ENCODE data around the gene SGCD. TPM values are rescaled to one million over a fixed set of nuclear protein-coding genes. Genes with fewer than 3 reads are reported as not detected.

SGCD gene
- polyA plus RNA-seq, 1 donor (not counting 4 experiments of a cell fraction or from before 2014, with no cell fraction given): not detected

DNA sequence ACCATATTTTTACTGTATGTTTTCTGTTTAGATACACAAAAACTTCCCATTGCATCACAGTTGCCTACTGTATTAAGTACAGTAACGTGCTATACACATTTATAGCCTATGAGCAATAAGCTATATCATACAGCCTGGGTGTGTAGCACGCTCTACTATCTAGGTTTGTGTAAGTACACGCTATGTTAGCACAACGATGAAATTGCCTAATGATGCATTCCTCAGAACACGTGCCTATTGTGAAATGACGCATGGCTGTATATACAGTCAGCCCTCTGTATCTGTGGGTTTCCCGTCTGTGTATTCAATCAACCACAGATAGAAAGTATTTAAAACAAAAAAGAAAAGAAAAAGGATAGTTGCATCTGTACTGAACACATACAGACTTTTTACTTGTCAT lies 64.2 kb downstream of the SGCD start:
- no peak overlapping the region for H3K4me2 ChIP-seq (ENCODE audit: control insufficient read depth, extremely low read depth, insufficient read depth, low read depth, low read length)
- H3K9me1 ChIP-seq (ENCODE audit: control insufficient read depth, extremely low read depth, insufficient read depth, low read length): no peaks in the 10 kb centered on the region
- DNase-seq (ENCODE audit: low read depth, low spot score): no peak
- no peaks in the 10 kb centered on the region for H3K36me3 ChIP-seq (ENCODE audit: control insufficient read depth in 2 of 2, extremely low read depth in 1 of 2, insufficient read depth in 2 of 2, low read length in 2 of 2)
- dilution Hi-C loops (cut with MboI; ENCODE audit: extremely low pct_ligation_motif_present, low sequenced_read_pairs): no loop called here
- FAIRE-seq: no peak
- no peaks in the 10 kb centered on the region for H3K4me1 ChIP-seq (ENCODE audit: control insufficient read depth, extremely low read depth, insufficient read depth, low read length)
- H3K9me3 ChIP-seq (ENCODE audit: control insufficient read depth, low read depth, low read length): no peaks in the 10 kb centered on the region
- no peak overlapping the region for H3K27ac ChIP-seq (ENCODE audit: control insufficient read depth, insufficient read depth, low read length)
- H3K27me3 ChIP-seq (ENCODE audit: control insufficient read depth, extremely low read depth, insufficient read depth, low read length): no peaks in the 10 kb centered on the region
- H4K20me1 ChIP-seq (ENCODE audit: control insufficient read depth, extremely low read depth, insufficient read depth, low read length): no peaks in the 10 kb centered on the region
- H2AFZ ChIP-seq (ENCODE audit: control insufficient read depth, low read length): no peak overlapping the region
- H3K9ac ChIP-seq (ENCODE audit: control insufficient read depth, extremely low read depth, insufficient read depth, low read length): no peak overlapping the region
- H3K79me2 ChIP-seq (ENCODE audit: control insufficient read depth, insufficient read depth, low read length): no peaks in the 10 kb centered on the region
- no peak for TF ChIP-seq EZH2 (IDR thresholded peaks at IDR 0.05; ENCODE audit: low read length)
- TF ChIP-seq, protein P1, sequence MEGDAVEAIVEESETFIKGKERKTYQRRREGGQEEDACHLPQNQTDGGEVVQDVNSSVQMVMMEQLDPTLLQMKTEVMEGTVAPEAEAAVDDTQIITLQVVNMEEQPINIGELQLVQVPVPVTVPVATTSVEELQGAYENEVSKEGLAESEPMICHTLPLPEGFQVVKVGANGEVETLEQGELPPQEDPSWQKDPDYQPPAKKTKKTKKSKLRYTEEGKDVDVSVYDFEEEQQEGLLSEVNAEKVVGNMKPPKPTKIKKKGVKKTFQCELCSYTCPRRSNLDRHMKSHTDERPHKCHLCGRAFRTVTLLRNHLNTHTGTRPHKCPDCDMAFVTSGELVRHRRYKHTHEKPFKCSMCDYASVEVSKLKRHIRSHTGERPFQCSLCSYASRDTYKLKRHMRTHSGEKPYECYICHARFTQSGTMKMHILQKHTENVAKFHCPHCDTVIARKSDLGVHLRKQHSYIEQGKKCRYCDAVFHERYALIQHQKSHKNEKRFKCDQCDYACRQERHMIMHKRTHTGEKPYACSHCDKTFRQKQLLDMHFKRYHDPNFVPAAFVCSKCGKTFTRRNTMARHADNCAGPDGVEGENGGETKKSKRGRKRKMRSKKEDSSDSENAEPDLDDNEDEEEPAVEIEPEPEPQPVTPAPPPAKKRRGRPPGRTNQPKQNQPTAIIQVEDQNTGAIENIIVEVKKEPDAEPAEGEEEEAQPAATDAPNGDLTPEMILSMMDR (optimal IDR thresholded peaks at IDR 0.05 in 1 of 3, IDR thresholded peaks at IDR 0.05 in 1 of 3, conservative IDR thresholded peaks at IDR 0.05 in 1 of 3; ENCODE audit: extremely low read depth in 1 of 3, insufficient read depth in 2 of 3, low read length in 3 of 3): no peak
- H3K4me3 ChIP-seq (ENCODE audit: control insufficient read depth in 2 of 3, extremely low read depth in 1 of 3, insufficient read depth in 2 of 3, low read depth in 1 of 3, low read length in 3 of 3): no peak overlapping the region

DNA sequence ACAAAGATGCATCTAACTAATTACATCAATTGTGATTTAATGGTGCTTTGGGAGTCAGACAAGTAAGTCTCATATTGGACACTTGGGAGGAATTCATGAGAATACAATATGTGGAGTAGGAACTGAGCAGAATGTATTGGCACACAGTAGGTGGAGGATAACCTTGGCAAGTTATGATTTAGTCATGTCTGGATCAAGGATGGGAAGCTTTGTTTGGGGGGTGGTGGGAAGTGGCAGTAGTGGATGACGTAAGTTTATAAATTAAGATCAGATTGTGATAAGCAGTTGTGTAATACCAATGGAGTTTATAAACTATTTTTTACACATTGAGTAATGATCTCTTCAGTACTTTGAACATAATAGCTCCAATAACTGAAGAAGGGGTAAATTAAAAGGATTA lies 67.0 kb downstream of the SGCD start:
- Histone ChIP-seq H2AFZ (ENCODE audit: control insufficient read depth, low read length) (no peak overlapping the region), H3K27me3 (ENCODE audit: control insufficient read depth, extremely low read depth, insufficient read depth, low read length) (no peaks in the 10 kb centered on the region), H3K27ac (ENCODE audit: control insufficient read depth, insufficient read depth, low read length) (no peak overlapping the region), H4K20me1 (ENCODE audit: control insufficient read depth, extremely low read depth, insufficient read depth, low read length) (no peaks in the 10 kb centered on the region), H3K9me3 (ENCODE audit: control insufficient read depth, low read depth, low read length) (no peaks in the 10 kb centered on the region), H3K36me3 (ENCODE audit: control insufficient read depth in 2 of 2, extremely low read depth in 1 of 2, insufficient read depth in 2 of 2, low read length in 2 of 2) (no peaks in the 10 kb centered on the region), H3K9me1 (ENCODE audit: control insufficient read depth, extremely low read depth, insufficient read depth, low read length) (no peaks in the 10 kb centered on the region), H3K79me2 (ENCODE audit: control insufficient read depth, insufficient read depth, low read length) (no peaks in the 10 kb centered on the region), H3K4me3 (ENCODE audit: control insufficient read depth in 2 of 3, extremely low read depth in 1 of 3, insufficient read depth in 2 of 3, low read depth in 1 of 3, low read length in 3 of 3) (no peak overlapping the region), H3K9ac (ENCODE audit: control insufficient read depth, extremely low read depth, insufficient read depth, low read length) (no peak overlapping the region), H3K4me1 (ENCODE audit: control insufficient read depth, extremely low read depth, insufficient read depth, low read length) (no peaks in the 10 kb centered on the region), H3K4me2 (ENCODE audit: control insufficient read depth, extremely low read depth, insufficient read depth, low read depth, low read length) (no peak overlapping the region)
- TF ChIP-seq, protein P1 (optimal IDR thresholded peaks at IDR 0.05 in 1 of 3, IDR thresholded peaks at IDR 0.05 in 1 of 3, conservative IDR thresholded peaks at IDR 0.05 in 1 of 3; ENCODE audit: extremely low read depth in 1 of 3, insufficient read depth in 2 of 3, low read length in 3 of 3): no peak
- TF ChIP-seq EZH2 (IDR thresholded peaks at IDR 0.05; ENCODE audit: low read length): no peak
- FAIRE-seq (no peak), DNase-seq (ENCODE audit: low read depth, low spot score) (no peak)
- dilution Hi-C loops (cut with MboI; ENCODE audit: extremely low pct_ligation_motif_present, low sequenced_read_pairs): no loop called here
